GM18520 (cell line): ENCODE data around the gene UCK1.

Experiments
- ATAC-seq: cut with Tn5 transposase; IDR thresholded peaks from one replicate; pipeline ENCODE4 v1.9.1; 2021; ENCODE audit not compliant: unreplicated experiment

UCK1 gene

DNA sequence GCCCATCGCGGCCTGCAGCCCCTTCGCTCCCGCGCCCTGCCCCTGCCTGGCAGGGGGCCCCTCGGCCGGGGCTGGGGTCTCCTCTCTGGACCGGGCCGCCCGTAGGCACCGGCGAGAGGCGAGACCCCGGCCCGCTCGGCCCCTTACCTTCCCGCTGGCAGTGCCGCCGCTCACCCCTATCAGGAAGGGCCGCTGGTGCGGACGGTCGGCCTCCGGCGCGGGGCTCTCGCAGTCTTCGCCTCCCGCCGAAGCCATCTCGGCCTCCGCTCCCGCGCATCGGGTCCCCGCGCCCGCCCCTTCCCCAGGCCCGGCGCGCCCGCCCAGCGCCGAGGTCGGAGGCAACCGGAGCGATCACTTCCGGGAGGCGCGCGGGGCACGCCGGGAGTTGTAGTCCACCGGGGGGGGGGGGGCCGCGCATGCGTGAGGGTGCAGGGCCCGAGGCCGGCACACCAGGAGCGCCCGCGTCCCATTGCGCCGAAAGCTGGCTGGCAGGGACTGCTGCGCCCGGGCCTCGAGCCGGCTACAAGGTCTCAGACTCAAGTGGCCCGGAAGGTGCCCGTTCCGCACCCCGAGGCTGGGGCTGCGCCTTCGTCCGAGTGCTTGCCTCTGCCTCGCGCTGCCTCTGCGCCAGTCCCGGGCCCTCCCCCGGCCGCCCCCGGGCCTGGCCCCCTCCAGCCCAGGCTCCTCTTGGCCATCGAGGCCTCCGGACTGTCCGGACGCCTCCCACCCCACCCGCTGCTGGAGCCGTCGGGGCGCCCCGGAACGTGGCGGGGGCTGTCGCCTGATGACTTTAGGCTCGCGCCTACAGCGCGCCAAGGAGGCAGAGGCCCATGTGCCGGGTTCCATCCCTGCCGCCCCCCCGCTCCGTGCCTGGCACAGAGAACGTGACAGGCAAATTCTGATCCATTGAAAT lies at the start of gene UCK1:
UCK1 (minus strand) TSS at position 344 of the 913 bp plus-strand sequence; CDS start at position 255, 89 bp downstream.
- peak; percentile 67 for ATAC-seq

DNA sequence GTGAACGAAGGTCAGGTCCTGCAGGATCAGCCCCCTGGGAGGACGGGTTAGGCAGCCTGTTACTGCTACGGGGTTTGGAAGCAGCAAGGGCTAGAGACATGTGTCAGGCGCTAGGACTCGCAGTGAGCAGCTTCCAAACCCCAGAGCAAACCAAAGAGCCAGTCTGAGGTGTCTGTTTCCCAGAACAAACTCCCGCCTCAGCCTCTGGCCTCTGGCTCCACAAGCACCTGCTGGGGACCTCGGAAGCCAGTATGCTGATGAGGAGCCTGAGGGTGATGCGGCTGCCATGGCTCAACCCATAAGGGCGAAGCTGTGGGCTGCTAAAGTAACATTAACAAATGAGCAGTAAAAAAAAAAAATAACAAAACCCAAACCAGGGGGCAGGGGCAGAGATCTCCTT lies 49.3 kb upstream of the UCK1 start:
- ATAC-seq: no peak

DNA sequence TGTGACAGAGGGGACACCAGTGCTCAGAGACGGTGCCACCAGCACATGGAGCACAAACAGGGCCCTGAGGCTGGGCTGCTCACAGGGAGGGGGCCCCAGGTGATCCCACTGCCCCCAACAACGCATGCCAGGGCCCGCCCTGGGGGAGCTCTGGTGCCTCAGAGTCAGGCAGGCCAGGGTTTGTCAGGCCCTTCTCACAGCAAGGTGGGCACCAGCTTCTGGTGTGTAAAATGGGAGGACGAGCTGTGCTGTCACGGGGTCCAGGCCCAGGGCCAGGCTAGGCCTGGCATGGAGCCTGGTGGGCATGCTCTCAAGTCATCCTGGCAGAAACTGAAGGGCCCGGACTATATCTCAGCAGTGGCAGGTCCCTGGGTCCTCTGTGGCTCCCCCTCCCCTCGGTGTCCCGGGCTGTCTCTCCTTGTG lies 48.7 kb upstream of the UCK1 start:
- no peak for ATAC-seq

DNA sequence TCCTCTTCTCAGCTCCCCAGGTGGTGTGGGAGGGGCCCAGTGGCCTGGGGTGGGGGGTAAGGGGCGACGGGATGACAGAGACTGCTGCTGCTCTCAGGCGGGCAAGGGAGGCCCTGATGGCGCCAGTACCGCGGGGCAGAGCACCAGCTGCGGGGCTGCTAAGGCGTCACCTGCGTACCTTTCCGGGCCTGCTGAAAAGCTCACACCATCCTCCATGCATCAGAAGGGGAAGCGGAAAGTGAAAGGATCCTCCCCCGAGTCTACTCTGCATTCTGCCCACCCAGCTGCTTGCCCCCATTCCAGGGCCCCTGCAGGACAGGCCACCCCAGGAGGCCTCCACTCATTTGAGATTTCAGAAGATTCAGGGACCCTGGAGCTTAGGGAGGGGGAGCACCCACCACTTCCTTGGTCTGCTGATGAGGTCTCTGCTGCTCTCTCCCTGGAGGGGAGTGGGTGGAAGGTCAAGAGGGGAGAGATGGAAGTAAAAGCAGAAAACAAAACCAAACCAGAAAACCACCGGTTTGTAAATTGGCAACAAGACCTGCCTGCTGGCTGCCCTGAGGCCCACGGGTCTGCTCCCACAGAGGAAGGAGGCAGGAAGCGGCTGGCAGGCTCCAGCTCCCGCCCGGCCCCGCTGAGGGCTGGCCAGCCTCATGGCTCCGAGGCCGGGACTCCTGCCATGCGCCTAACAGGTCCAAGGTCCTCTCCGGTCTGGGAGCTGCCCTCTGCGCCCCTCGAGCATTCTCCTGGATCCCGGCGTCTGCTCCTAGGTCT lies 47.9 kb upstream of the UCK1 start:
- ATAC-seq: no peak

DNA sequence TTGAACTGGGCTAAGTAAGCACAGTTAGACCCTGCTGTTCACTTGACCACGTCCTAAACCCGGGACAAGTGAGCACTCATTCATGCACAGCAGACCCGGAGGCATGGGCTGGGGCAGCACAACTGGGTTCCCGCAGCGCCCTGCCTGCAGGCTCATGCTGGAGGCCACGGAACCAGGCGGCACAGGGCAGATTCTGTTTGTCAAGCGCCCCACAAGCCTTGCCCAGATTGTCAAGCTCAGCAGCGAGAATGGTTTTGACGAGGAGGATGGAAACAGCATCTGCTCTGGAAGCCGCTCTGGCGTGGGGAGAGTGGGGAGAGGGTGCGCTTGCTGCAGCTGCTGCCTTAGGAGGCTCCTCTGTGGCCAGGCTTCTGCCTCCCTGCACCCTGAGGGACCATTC lies 47.0 kb upstream of the UCK1 start:
- no peak for ATAC-seq

DNA sequence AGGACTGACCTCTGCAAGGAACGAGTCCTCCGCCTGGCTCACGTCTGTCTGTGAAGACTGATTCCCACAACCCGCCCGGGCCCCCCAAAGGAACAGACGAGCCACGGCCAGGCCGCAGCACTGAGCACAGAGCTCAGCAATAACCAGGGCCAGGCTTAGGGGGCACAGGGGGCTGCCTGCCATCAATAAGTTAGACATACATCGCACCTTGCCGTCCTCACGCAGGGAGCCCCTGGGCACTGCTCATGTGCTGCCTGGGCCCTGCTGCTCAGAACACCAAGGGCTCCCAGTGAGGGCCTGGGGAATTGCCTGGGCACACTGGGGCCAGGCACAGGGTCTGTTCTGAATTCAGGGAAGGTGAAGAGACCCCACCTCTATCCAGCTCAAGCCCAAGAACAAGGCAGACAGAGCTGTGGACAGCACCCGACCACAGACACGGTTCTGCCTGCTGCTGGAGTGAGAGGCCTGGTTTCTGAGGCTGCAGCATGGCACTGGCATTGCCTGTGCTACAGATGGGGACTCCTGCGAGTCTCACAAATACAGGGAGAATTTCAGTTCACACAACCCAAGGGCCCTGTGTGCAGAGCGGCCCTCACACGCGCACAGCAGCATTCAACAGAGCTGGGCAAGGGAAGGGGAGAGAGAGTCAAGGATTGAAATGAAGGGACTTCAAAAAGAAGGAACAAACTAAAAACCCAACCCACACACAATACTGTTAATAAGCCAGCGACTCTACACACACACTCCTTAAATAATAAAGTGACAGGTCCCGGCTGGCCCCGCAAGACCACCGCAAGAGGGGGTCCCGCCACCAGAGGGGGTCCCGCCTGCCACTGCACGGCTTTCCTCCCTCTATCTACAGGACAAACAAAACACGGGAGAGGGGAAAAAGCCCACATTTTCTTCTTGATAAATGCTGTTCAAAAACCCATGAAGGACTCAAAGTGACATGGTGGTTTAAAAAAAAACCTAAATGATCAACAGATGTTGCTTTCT lies 46.2 kb upstream of the UCK1 start:
- ATAC-seq: no peak

DNA sequence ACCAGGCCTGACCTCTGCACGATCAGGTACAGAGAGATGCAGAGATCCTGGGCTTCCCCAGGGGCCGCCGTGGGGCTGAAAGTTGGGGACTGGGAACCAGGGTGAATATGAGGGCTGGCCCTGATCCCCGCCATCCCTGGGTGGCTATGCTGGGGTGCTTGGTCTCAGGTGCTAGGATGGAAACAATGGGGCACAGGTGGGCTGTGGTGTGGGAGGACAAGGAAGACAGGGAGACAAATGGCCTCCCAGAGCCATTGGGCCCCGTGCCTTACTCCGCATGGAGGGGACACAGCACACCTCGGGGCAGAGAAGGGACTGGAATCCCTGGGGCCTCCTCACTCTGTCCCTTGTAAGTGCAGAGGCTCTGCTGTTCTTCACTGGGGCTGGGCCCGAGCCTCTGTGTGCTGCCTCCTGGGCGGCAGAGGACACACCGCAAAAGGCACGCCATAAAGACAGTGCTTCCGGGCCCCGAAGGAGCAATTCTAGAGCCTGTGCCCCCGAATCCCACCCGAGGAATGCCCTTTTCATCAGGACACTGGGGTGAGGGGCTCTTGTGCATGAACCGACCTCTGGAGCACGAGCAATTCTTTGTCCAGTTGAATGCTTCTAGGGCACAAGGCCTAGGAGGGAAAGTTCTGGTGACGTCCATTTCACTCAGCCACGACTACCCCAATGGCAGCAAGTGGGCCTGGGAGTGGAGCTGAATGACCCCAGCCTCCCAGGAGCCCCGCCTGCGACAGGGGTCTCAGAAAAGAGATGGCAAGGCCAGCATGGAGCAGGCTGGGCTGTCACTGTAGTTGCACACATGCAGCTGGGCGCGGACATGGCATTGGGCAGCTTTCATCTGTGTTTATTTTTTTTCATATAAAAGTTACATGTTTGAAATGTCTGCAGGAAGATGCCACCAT lies 45.1 kb upstream of the UCK1 start:
- ATAC-seq: no peak

DNA sequence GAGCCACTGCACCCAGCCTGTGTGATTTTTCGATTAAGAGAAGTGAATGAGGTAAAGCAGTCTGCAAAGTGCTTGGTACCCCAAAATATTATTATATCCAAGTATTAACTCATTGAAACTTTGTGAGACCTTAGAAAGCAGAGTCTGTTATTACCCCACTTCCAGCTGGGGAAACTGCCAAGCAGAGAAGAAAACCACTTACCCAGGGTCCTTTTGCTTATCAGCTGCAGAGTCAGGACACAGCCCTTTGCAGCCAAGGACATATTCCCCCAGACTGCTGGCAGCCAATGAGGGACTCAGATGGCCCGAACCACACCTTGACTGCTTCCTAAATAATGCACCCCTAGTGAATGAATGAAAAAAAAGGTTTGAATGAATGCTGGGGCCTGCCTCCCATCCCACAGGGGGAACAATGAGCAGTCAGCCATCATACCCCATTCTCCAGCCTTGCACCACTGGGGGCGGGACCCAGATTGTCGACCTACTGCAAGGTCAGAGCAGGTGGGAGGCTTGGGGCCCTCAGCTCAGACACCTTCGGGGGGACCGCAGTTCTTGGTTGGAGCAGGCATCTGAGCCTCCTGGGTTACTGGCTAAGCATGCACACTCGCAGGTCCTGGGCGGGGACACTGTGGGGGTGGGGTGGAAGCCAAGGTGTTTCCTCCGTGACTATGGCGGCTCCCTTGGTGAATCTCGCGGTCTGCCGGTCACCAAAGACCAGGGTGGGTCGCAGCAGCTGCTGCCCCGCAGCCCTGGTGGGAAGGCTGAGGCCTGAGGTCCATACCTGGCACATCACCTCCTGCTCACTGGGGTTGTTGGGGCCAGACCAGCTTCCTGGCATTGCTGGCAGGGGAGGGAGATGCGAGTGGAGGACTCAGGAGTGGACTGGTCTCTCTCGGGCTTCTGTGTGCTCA lies 43.9 kb upstream of the UCK1 start:
- ATAC-seq: no peak

DNA sequence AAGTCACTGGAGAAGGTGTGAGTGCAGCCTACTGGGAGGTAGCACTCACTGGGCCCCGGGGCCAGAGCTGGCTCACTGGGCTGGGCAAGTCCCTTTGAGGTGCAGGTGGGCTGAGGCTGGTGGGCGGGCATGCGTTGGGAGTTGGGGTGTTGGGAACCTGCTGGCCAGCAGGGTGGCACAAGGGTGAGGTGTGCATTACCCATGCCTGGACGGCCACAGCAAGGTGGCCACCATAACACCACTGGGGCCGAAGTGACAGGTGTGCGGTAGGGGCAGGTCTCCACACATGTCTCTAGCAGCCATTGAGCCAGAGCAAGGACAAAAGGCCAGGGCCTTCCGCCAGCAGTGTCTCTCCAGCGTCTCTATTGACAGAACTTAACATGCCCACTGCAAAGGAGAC lies 36.8 kb upstream of the UCK1 start:
- no peak for ATAC-seq

DNA sequence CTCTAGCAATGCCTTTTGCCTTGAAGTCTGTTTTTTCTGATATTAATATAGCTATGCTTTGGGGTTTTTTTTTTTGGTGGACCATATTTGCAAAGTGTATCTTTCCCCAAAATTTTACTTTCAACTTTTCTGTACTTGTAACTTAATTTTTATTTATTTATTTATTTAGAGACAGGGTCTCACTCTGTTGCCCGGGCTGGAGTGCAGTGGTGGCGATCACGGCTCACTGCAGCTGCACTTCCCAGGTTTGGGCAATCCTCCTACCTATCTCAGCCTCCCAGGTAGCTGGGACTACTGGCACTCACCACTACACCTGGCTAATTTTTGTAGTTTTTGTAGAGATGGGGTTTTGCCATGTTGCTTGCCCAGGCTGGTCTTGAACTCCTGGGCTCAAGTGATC lies 35.1 kb upstream of the UCK1 start:
- no peak for ATAC-seq

DNA sequence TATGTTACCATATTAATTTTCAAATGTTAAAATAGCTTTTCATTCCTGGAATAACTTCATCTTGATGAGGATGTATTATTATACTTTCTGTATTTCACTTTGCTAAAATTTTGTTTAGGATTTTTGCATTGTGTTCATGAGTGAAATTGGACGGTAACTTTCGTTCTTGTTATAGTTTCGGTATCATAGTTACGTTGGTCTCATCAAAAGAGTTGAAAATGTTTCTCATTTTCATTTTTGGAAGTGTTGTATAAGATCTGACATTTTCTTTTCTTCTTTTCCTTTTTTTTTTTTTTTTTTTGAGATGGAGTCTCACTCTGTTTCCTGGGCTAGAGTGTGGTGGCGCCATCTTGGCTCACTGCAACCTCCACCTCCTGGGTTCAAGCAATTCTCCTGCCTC lies 34.3 kb upstream of the UCK1 start:
- ATAC-seq: no peak

DNA sequence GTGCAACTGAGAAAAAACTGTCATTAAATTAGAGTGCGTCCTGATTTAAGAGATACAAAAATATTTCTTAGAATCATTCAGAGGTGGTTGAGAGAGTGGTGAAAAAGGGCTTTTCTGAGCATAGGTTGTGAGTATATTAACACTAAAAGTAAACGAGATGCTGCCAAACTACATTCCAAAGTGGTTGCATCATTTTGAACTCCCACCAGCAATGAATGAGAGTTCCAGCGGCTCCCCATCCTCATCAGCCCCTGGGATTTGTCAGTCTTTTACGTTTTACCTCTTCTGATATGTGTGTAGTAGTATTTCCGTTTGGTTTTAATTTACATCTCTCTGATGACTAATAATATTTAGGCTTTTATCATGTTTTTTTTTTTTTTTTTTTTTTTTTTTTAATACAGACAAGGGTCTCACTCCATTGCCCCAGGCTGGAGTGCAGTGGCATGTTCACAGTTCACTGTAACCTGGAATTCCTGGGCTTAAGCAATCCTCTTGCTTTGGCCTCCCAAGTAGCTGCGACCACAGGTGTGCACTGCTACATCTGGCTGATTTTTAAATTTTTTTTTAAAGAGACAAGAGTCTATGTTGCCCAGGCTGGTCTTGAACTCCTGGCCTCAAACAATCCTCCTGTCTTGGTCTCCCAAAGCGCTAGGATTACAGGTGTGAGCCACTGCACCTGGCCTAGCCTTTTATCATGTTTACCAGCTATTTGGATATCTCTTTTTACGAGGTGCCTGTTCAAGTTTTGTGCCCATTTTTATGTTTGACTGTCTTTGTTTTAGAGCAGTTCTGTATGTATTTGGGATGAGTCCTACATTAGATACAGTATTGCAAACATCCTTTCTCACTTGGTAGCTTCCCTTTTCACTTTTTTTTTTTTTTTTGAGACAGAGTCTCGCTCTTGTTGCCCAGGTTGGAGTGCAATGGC lies 31.2 kb upstream of the UCK1 start:
- no peak for ATAC-seq

DNA sequence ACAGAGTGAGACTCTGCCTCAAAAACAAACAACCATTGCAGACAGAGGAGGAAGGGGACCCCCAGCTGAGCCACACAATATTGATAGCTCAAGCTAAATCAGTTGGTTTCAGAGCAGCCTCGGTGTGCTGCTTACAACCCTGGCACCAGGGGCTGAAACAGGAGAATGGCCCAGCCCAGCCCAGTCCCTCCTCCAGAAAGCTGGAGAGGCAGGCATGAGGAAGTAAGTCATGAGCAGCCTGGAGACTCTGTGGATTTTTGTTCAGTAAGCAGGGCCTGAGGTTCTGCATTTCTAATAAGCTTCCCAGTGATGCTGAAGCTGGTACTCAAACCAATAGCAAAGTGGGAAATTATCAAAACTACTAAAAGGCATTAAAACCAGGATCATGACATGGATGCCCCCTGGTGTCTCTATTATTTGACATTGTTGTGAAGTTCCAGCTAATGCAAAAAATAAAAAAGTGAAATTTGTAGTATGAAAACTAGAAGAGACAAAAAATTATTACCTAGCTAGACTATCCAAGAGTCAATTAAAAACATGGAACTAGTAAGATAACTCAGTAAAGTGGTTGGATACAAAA lies 28.4 kb upstream of the UCK1 start:
- no peak for ATAC-seq

DNA sequence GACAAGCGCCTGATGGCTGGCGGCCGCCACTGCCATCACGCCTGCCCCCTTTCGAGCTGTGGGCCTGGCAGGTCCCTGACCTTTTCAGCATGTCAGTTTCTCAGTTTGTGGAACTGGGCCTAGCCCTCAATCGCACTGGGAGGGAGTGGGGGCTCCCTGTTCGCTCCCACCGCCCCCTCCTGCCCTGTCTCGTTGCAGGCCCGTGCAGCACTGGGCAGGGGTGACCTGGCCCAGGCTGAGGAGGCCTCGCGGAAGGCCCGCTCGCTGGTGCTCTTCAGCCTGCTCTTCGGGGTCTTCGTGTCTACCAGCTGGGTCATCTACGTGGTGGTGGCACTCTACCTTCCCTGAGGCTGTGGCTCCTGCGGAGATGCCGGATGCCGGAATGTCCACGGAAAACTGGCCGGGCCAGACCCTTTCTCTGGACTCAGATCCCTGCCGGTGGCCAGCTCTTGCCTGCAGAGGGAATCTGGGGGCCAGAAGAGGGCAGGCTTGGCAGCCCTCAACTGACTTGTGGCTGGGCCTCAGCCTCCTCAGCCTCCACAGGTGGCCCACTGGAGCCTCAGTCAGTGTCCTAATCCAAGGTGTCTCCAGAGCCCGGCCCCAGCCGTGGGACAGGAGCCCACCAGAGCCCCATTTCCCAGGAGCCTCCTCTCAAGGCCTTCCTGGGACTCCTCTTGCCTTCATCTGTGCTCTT lies 26.9 kb upstream of the UCK1 start:
- no peak for ATAC-seq

DNA sequence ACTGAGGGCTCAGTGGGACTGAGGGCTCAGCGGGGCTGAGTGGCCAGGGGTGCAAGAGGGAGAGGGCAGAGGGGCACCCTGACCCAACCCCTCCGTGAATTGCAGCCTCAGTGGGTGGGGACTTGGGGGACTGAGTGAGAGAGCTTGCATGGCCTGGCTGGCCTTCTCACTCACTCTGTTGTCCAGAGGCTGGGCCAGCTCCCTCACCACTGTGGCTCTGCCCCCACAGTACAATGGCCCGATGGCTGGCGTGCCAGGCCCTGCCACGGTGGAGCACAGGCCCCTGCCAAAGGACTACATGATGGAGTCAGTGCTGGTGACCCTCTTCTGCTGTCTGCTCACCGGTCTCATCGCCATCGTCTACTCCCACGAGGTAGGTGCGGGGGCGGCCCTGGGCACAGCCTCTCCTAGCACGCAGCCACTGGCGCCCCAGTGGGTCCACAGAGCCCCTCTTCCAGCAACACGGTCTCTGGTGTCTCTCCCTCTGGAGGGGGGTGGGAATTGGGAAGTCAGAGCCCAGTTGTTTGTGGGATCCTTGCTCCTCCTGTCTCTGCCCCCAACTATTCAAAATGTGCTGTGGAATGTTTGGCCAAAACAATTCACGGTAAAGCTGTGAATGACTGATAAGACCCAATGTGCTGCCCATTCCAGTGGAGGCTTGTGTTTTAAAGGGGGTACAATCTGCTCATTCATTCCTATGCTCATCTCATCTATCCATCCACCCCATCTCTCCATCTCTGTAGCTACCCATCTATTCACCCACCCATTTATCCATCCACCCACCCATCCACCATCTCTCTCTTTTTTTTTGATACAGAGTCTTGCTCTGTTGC lies 25.0 kb upstream of the UCK1 start:
- no peak for ATAC-seq

DNA sequence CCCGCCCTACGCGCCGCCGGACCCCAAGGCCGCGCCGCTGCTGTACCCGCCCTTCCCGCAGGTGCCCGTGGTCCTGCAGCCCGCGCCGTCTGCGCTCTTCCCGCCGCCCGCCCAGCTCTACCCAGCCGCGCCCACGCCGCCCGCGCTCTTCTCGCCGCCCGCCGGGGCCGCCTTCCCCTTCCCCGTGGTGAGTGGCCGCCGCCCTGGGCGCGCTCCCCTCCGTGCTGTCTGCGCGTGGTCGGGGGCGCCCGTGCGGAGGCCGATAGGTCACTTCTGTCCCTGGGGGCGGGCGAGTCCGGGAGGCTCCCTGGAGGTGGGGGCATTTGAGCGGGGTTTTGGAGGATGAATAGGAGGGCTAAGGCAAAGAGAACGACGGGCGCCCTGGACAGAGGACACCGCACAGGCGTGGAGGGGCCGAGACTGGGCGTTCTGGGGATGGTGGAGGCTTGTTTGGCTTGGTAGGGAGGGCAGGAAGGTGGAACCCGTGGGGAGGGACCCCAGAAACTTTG lies 23.8 kb upstream of the UCK1 start:
- no peak for ATAC-seq
